CD14-positive monocyte (primary cell): ENCODE measurements around the gene RBM42. TPM values are rescaled to one million over a fixed set of nuclear protein-coding genes. Genes with fewer than 3 reads are reported as not detected.

Experiments
- DNase-seq, 3 donors: peaks; one replicate each; pipeline ENCODE4 v3.0.0-alpha.2; 2011 to 2022
- H2AFZ ChIP-seq: 2 replicates; pipeline ENCODE4 v1.6.0; 2012; ENCODE audit warnings: mild to moderate bottlenecking, low read depth, low read length, inconsistent platforms; ENCODE audit not compliant: insufficient read depth, poor library complexity, severe bottlenecking
- H3K27ac ChIP-seq, 2 donors: 1 replicate in 1 of 2; 2 replicates in 1 of 2; pipeline ENCODE4 v1.5.1; 2012 to 2013; ENCODE audit warnings: low read length in 2 of 2, control low read depth in 1 of 2, inconsistent platforms in 1 of 2, low read depth in 1 of 2, mild to moderate bottlenecking in 1 of 2
- H3K27me3 ChIP-seq, 2 donors: one replicate each; pipeline versions ENCODE4 v1.6.0 to v1.6.1; 2011 to 2013; ENCODE audit warnings: low read length in 2 of 2; ENCODE audit not compliant: control insufficient read depth in 2 of 2, insufficient read depth in 2 of 2
- H3K36me3 ChIP-seq, 2 donors: replicated peaks in 1 of 2; 1 replicate in 1 of 2; 2 replicates in 1 of 2; pipeline versions ENCODE4 v1.5.1 to v1.6.1; 2012 to 2013; ENCODE audit warnings: low read length in 2 of 2, control low read depth in 1 of 2, inconsistent platforms in 1 of 2, mild to moderate bottlenecking in 1 of 2; ENCODE audit not compliant: insufficient read depth in 2 of 2, control insufficient read depth in 1 of 2
- H3K4me1 ChIP-seq, 2 donors: 1 replicate in 1 of 2; 2 replicates in 1 of 2; pipeline versions ENCODE4 v1.5.1 to v1.6.1; 2012 to 2013; ENCODE audit warnings: low read length in 2 of 2, control low read depth in 1 of 2, inconsistent platforms in 1 of 2, mild to moderate bottlenecking in 1 of 2, moderate library complexity in 1 of 2; ENCODE audit not compliant: insufficient read depth in 2 of 2, control insufficient read depth in 1 of 2
- H3K4me2 ChIP-seq: replicated peaks from 2 replicates; pipeline ENCODE3; 2012; ENCODE audit warnings: low read length, moderate library complexity, mild to moderate bottlenecking; ENCODE audit not compliant: poor library complexity, severe bottlenecking; ENCODE audit errors: extremely low read depth
- H3K4me3 ChIP-seq, 3 experiments: fragments of 200-600 bp in 1 of 3; sonication (generic) in 1 of 3; replicated peaks in 1 of 3; 1 replicate in 2 of 3; 2 replicates in 1 of 3; pipeline ENCODE4 v1.5.1; 2011 to 2013; ENCODE audit warnings: low read length in 3 of 3, mild to moderate bottlenecking in 3 of 3, control low read depth in 2 of 3, low read depth in 2 of 3, inconsistent platforms in 1 of 3, moderate library complexity in 1 of 3
- H3K79me2 ChIP-seq: 2 replicates; pipeline ENCODE4 v1.6.0; 2012; ENCODE audit warnings: mild to moderate bottlenecking, control low read depth, inconsistent platforms, low read length, moderate library complexity; ENCODE audit not compliant: insufficient read depth
- H3K9ac ChIP-seq: 2 replicates; pipeline ENCODE4 v1.6.0; 2017; ENCODE audit warnings: low read length, mild to moderate bottlenecking; ENCODE audit not compliant: insufficient read depth, poor library complexity, severe bottlenecking
- H3K9me3 ChIP-seq, 2 donors: replicated peaks in 1 of 2; 1 replicate in 1 of 2; 2 replicates in 1 of 2; pipeline versions ENCODE4 v1.5.1 to v1.6.1; 2012 to 2013; ENCODE audit warnings: low read length in 2 of 2, control low read depth in 1 of 2; ENCODE audit not compliant: control insufficient read depth in 1 of 2, insufficient read depth in 1 of 2
- H4K20me1 ChIP-seq: 2 replicates; pipeline ENCODE4 v1.6.0; 2012; ENCODE audit warnings: mild to moderate bottlenecking, low read length, control low read depth, moderate library complexity; ENCODE audit not compliant: insufficient read depth
- H3K27ac Mint-ChIP-seq, 7 donors: one replicate each; pipeline ENCODE4 v1.8.0; 2020; ENCODE audit warnings: mild to moderate bottlenecking in 7 of 7, mixed read lengths in 7 of 7, moderate library complexity in 6 of 7, inconsistent platforms in 2 of 7
- H3K27me3 Mint-ChIP-seq, 3 donors: one replicate each; pipeline ENCODE4 v1.8.0; 2021 to 2022; ENCODE audit warnings: low read depth in 3 of 3, mild to moderate bottlenecking in 3 of 3, mixed read lengths in 3 of 3, moderate library complexity in 3 of 3, inconsistent platforms in 1 of 3
- H3K36me3 Mint-ChIP-seq, 2 donors: one replicate each; pipeline ENCODE4 v1.8.0; 2020; ENCODE audit warnings: mixed read lengths in 2 of 2, inconsistent platforms in 1 of 2, mild to moderate bottlenecking in 1 of 2
- H3K4me1 Mint-ChIP-seq: one replicate; pipeline ENCODE4 v1.8.0; 2020; ENCODE audit warnings: mild to moderate bottlenecking, mixed read lengths
- H3K4me3 Mint-ChIP-seq, 2 donors: one replicate each; pipeline ENCODE4 v1.8.0; 2020; ENCODE audit warnings: mild to moderate bottlenecking in 2 of 2, mixed read lengths in 2 of 2, moderate library complexity in 1 of 2
- H3K9me3 Mint-ChIP-seq, 7 donors: one replicate each; pipeline ENCODE4 v1.8.0; 2020 to 2022; ENCODE audit warnings: mixed read lengths in 7 of 7, mild to moderate bottlenecking in 6 of 7, moderate library complexity in 6 of 7, inconsistent platforms in 2 of 7
- CTCF ChIP-seq: fragments of 200-600 bp; IDR thresholded peaks from one replicate; pipeline ENCODE4 v1.8.0; 2022; ENCODE audit warnings: antibody characterized with exemption, mild to moderate bottlenecking
- WGBS: methylation state at CpG from one replicate; pipeline ENCODE4 v1.1.5; 2013; ENCODE audit warnings: missing lambda C conversion rate; ENCODE audit not compliant: insufficient coverage; 5-methylcytosine and 5-hydroxymethylcytosine counted together
- intact Hi-C, 2 donors: fragments of 100-400 bp; cut with micrococcal nuclease; formaldehyde crosslinking; loops; one replicate each; pipeline versions ENCODE4 v1.15.0 to v1.15.1; 2023
- polyA plus RNA-seq, 3 donors: library from polyadenylated mRNA; depleted of rRNA in 1 of 3; unstranded in 2 of 3; stranded (reverse) in 1 of 3; fragments of 300-500 nt in 2 of 3; fragments of >200 nt in 1 of 3; fragmentation: Illumina TruSeq in 2 of 3; gene quantifications; 1 replicate in 2 of 3; 2 replicates in 1 of 3; pipeline ENCODE4 v1.2.3, GENCODE V29; 2012 to 2021

RBM42 gene
- polyA plus RNA-seq, 3 donors, result 29.5 to 53.3 (median 50.3) TPM

- Histone ChIP-seq H2AFZ (no peak overlapping the region), H3K9me3 (peaks cover 0 to 7% of the 10 kb centered on the region in 2 donors), H3K27me3 (peaks cover 9 to 39% of the 10 kb centered on the region in 2 donors), H3K4me1 (peaks cover 0 to 6% of the 10 kb centered on the region in 2 donors), H3K79me2 (no peaks in the 10 kb centered on the region), H3K4me2 (no peak overlapping the region), H3K4me3 (no peak overlapping the region), H3K9ac (no peak overlapping the region), H4K20me1 (no peaks in the 10 kb centered on the region), H3K36me3 (peaks cover 0 to under 1% of the 10 kb centered on the region in 2 donors), H3K27ac (no peak overlapping the region)
- no peak overlapping the region for H3K4me3 Mint-ChIP-seq
- no CpG with 5 or more reads among the region's 1 CpG for WGBS
- no peak for DNase-seq
- H3K4me1 Mint-ChIP-seq, result peaks cover 6% of the 10 kb centered on the region
- H3K27me3 Mint-ChIP-seq, result peaks cover 49 to 57% (median 55%) of the 10 kb centered on the region in 3 donors
- TF ChIP-seq CTCF, result no peak
- intact Hi-C loops, result no loop called here
- no peaks in the 10 kb centered on the region for H3K36me3 Mint-ChIP-seq
- peak overlapping the region in 2 of 7 donors; percentile 55 to 75 for H3K27ac Mint-ChIP-seq
- H3K9me3 Mint-ChIP-seq, result peaks cover 0 to 9% (median 0%) of the 10 kb centered on the region in 7 donors
These were observed 41.9 kb downstream of the RBM42 start for GRCh38 chr19:35670686-35671085.

GRCh38 chr19:35671818-35672217 is 43.0 kb downstream of the RBM42 start:
- Histone ChIP-seq H3K27ac (no peak overlapping the region), H3K9ac (no peak overlapping the region), H4K20me1 (no peaks in the 10 kb centered on the region), H3K79me2 (no peaks in the 10 kb centered on the region), H3K4me2 (no peak overlapping the region), H3K27me3 (peaks cover 9 to 39% of the 10 kb centered on the region in 2 donors), H3K9me3 (peaks cover 0 to 7% of the 10 kb centered on the region in 2 donors), H3K36me3 (no peaks in the 10 kb centered on the region), H2AFZ (no peak overlapping the region), H3K4me1 (peaks cover 0 to 6% of the 10 kb centered on the region in 2 donors), H3K4me3 (no peak overlapping the region)
- Mint-ChIP-seq H3K36me3 (no peaks in the 10 kb centered on the region), H3K4me3 (peak overlapping the region in 1 of 2 donors; percentile 22), H3K27ac (no peak overlapping the region), H3K4me1 (peaks cover 6% of the 10 kb centered on the region), H3K27me3 (peaks cover 55 to 64% (median 59%) of the 10 kb centered on the region in 3 donors), H3K9me3 (peaks cover 0 to 9% (median 0%) of the 10 kb centered on the region in 7 donors)
- intact Hi-C loops, result no loop called here
- TF ChIP-seq CTCF, result no peak
- DNase-seq, result no peak
- 67% methylated on average over 1 of the region's 3 CpGs for WGBS
